Activated T-helper 9 cell treated with anti-CD3 and anti-CD28 coated beads, Interleukin-2, amount 50 U/mL, for 16 hours (primary cell): ENCODE data around the gene LRRC40.

Experiments
- DNase-seq: peaks from one replicate; pipeline ENCODE4 v3.0.0-alpha.2; 2020; ENCODE audit warnings: low read depth

Gene LRRC40

DNA sequence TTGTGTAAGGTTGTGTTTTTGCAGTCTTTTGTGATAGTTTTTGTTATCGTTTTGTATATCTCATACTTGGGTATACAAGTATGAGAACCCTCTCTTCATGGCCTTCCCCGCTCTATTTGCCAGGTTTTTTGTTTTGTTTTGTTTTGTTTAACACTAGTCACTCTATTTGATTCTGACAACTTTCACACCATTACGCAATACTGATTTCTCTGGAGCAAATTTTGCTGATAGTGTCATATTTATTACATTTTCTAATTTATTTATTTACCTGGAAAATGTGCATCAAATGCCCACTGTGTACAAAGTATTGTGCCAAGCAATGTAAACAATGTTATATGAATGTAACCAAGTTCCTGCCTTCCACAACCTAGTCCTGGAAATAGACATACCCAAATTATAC is 90.1 kb downstream of the LRRC40 start:
- no peak for DNase-seq

DNA sequence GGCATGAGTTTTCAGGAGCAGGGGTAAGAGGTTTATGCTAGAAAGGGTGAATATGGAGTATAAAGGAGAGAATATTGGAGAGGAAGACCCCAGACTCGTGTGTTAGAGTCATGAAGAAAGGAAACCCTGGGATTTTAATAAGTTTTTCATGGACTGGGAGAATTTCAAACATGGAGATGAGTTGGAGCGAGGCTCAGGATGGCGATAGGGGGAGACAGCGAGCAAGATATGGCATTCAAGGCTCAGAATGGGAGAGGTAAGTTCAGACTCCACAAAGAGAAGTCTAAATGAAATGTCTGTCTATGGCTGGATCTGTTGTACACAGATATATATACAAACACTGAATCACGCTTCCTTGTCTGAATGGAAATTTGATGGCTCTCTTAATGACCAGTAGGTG is 92.5 kb downstream of the LRRC40 start:
- DNase-seq = no peak

DNA sequence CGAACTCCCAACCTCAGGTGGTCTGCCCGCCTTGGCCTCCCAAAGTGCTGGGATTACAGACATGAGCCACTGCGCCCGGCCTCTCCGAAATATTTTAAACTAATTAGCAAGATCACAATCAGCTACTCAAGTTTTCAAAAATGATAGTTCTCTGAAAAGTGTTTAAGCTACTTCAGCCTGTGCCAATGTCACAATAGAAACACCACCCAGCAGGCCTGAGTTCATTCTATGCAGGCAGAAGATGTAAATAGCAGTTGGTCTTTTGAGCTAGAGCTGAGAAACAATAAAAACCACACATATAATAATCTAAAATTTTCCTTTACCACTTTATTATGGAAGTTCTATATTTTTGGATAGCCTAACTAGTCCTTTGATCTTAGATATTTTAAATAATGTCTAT is 96.1 kb downstream of the LRRC40 start:
- no peak for DNase-seq

- no peak for DNase-seq
These were observed 101.6 kb downstream of the LRRC40 start for GRCh38 chr1:70103770-70104169.

GRCh38 chr1:70101774-70102173 is 103.6 kb downstream of the LRRC40 start:
- DNase-seq = no peak

DNA sequence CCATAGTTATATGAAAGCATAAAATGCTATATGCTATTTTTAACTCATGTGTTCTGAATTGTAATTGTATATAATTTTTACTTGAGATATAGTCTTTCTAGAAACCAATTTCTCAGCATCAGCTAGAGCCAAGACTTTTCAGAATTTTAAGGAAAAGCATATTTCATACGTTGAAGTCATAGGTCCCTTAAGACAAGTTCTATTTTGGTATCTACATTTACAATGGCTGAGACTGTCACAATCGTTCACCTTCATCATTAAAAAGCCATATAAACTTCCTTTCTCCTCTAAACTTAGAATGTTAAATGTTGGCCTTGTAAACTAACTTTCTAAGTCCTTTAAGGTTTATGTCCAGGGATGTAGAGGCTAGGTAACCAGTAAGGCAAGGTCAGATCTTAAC is 104.1 kb downstream of the LRRC40 start:
- DNase-seq = no peak
